GDM1 (cell line): Measurements from ENCODE around the gene LAMA2.

Source experiments
- DNase-seq: peaks from one replicate; lab custom pipeline; 2025; lab: John Stamatoyannopoulos, UW

Gene LAMA2

GRCh38 chr6:129177801-129178200, 294.9 kb downstream of the LAMA2 start:
- no peak for DNase-seq

DNA sequence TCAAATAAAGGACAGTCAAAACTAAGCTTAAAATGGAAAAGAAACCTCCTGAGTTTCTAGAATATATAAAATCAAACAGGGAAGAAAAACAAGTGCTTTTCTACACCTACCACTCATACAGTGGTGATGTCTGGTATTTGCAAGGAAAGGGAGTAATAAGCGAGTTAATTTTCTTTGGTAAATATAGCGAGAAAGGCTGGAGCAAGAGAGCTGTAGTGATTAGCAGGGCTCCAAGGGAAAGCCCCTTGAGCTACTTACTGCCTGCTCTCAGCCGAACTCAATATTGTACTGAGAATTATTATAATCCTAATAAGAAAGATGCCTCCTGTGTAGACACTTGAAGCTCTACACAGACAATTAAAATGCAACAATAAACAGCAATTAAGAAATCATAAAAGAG, 296.3 kb downstream of the LAMA2 start:
- DNase-seq: no peak

GRCh38 chr6:129181001-129181400, 298.1 kb downstream of the LAMA2 start:
- DNase-seq: no peak

- DNase-seq: no peak
Observed at GRCh38 chr6:129183187-129183591, 300.3 kb downstream of the LAMA2 start.

DNA sequence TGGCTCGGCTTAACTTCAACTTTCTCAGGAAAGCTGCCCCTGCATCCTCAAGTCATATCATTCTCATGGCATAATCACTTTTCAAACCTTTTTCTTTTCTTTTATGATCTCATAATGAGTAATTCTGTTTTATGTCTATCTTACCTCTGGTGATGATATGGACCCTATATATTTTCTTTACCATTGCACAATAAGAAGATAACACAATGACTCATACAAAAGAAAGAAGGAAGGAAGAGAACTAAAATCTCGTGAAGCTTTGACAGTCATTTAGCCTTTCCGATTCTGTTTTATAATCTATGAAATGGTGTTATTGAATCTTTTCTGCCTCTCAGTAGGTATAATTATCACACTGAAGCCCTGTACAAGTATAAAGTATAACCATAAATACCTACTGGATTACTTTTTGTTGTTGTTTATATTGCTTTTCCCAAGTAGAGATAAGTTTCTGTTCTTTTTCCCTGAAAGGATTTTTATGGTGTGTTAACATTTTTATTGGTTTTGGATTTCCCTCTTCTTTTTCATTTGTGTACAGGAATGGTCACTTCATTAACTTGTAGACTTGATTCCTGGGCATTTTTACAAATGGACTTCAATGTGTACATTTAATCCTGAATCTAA, 300.9 kb downstream of the LAMA2 start:
- DNase-seq: no peak

GRCh38 chr6:129184324-129184723, 301.4 kb downstream of the LAMA2 start:
- no peak for DNase-seq

DNA sequence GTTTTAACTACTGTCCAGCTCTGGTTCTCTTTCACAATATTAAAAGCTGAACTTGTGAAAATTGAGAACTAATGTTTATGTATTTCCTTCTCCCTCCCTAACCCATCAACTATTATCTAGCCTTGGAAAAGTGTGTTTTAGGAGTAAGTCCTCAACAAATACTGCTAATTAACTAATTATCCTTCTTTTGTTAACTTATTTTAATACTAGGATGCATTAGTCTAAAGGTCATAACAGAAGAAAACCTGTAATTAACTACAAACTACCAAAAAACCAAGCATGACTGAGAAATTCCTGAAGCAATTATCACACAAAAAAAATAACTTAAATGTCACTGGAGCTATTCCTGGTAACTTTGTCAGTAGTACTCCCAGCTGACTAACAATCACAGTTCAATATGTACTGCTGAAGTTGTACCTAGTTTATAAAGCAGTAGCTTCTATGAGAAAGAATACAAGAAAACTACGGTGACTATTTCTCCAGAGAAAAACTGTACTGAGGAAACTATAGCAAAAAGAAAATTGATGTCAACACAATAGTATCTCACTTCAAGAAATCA, 301.9 kb downstream of the LAMA2 start:
- no peak for DNase-seq

DNA sequence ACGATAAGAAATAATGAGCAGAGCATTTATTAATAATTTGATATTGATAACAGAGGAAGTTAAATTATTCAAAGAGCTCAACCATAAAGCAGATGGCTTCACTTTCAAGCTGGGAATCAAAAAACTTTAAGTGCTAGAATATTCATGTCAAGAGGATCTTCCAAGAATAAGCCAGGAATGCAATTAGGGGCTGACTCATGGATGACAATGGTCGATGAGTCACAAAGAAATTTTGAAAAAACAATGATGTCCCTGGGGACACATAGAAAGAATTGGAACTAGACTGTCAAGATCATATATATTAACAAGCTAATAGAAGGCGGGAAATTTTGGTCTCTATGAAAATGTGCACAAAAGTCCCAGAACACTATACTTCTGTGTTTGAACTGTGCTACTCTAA, 304.1 kb downstream of the LAMA2 start:
- DNase-seq: no peak

GRCh38 chr6:129188306-129188705, 305.4 kb downstream of the LAMA2 start:
- DNase-seq: no peak

- DNase-seq: no peak
Observed at GRCh38 chr6:129188795-129189194, 305.9 kb downstream of the LAMA2 start.

GRCh38 chr6:129189266-129189665, 306.3 kb downstream of the LAMA2 start:
- DNase-seq: no peak

DNA sequence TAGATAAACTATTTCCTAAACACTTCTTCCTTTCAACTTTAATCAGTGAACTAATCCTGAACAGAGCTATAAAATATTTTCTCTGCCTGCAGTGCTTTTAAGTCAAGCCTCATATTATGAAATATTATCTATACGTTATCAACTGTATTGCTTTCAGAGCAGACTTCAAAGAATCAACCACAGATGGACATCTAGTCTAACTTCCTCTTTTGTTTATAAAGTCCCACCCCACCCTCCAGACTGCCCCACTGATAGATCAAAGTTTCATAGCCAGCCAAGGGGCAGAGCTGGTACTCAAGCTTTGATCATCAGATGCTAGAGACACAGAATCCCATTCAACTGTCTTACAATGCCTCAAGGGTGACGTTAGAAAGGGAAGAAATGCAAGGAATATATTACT, 308.3 kb downstream of the LAMA2 start:
- no peak for DNase-seq

- no peak for DNase-seq
Observed at GRCh38 chr6:129192458-129192989, 309.6 kb downstream of the LAMA2 start.

GRCh38 chr6:129194306-129194941, 311.5 kb downstream of the LAMA2 start:
- no peak for DNase-seq

- DNase-seq: no peak
Observed at GRCh38 chr6:129195161-129195560, 312.2 kb downstream of the LAMA2 start.

DNA sequence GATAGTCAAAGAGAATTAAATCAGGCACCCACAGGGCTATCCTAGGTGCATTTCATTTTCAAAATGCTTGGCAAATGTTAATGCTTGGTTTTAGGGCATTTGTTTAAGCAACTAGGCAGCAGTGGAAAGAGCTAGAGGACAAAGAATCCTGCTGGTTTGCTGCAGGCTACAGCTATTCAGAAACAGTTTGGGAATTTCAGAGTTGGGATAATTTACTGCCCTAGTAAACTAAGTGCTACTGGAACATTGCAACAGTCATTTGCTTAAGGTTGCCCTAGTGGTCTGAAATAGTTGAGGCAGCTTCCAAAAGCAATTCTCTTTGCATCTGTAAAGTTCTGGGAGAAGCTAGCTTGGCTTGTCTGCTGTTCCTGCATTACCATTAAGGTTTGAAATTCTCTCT, 312.7 kb downstream of the LAMA2 start:
- DNase-seq: no peak

DNA sequence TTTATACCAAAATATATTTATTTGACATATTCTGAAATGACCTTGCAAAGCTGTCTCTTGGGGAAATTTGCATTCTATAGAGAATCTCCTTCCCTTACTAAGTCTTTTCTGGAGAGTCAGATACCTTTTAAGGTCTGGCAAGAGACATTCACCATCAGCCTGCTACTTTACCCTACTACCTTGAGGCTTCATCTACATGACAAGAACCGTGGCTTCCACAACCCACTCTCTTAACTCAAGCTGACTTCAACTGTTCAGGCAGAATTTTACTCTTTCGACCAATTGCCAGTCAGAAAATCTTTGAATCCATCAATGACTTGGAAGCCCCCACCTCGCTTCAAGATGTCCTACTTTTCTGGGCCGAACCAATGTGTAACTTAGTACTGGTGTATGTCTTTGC, 314.2 kb downstream of the LAMA2 start:
- DNase-seq: no peak

DNA sequence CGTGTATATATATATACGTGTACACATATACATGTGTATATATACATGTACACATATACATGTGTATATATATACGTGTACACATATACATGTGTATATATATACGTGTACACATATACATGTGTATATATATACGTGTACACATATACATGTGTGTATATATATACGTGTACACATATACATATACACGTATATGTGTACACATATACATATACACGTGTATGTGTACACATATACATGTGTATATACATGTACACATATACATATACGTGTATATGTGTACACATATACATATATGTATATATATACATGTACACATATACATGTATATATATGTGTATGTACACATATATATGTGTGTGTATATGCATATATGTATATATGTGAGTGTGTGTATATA, 317.2 kb downstream of the LAMA2 start:
- no peak for DNase-seq

- no peak for DNase-seq
Observed at GRCh38 chr6:129203190-129203900, 320.4 kb downstream of the LAMA2 start.

GRCh38 chr6:129206821-129207220, 323.9 kb downstream of the LAMA2 start:
- DNase-seq: no peak

DNA sequence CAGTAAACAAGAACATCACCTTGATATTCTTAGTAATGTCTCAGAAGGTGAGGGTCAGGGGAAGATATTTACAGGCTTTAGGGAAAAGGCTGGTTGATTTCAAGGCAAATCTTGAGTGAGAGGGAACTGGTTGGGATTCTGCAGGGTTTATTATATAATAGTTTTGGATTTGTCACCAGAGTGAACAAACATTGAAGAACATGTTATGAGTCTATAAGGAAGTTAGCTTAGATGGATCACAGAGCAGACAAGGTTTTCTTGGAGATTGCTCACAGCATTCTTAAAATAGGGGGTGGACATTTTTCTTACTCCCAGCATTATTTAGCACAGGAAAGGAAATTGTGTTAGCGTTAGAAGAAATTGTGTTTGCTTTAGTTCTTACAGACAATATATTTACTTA, 324.9 kb downstream of the LAMA2 start:
- no peak for DNase-seq

DNA sequence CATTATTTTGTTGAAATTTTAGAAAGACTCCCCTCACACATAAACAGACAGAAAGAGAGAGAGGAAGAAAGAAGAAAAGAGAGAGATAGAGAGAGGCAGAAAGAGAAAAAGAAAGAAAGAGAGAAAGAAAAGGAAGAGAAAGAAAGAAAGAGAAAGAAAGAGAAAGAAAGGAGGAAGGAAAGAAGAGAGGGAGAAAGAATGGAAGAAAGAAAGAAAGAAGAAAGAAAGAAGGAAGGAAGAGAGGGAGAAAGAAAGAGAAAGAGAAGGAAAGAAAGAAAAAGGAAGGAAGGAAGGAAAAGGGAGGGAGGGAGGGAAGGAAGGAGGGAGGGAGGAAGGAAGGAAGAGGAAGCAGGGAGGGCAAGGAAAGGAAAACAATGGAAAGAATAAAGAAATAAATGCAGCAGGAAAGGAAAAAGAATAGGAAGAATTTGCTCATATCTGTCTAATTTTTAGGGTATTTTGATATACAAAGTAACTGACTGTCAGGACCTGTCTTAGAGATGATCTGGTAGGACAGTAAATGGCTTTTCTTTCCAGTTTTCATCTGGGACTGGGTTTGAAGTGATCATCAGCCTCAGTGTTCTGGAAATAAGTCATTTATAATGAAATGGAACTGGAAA, 325.6 kb downstream of the LAMA2 start:
- no peak for DNase-seq
